Colon (tissue), 2 donors: ENCODE data around the gene USH1C.

Source experiments
- FAIRE-seq: peaks from 2 replicates; lab custom pipeline; 2012; peaks lifted over from hg19 to GRCh38; lab: Jason Lieb, UNC
- donor health status: control.
- donor health status: control.

USH1C gene

GRCh38 chr11:17504330-17505107 lies 39.7 kb downstream of the USH1C start:
- FAIRE-seq, result no peak

GRCh38 chr11:17502630-17503029 lies 41.6 kb downstream of the USH1C start:
- FAIRE-seq, result no peak

GRCh38 chr11:17500673-17501072 lies 43.5 kb downstream of the USH1C start:
- FAIRE-seq, result no peak

- FAIRE-seq, result no peak
Observed at GRCh38 chr11:17498475-17498874, 45.7 kb downstream of the USH1C start.

GRCh38 chr11:17498058-17498457 lies 46.2 kb downstream of the USH1C start:
- no peak for FAIRE-seq

GRCh38 chr11:17496406-17496805 lies 47.8 kb downstream of the USH1C start:
- no peak for FAIRE-seq

GRCh38 chr11:17494019-17494418 lies 50.2 kb downstream of the USH1C start:
- no peak for FAIRE-seq

GRCh38 chr11:17490938-17491337 lies 53.3 kb downstream of the USH1C start:
- FAIRE-seq, result no peak

GRCh38 chr11:17490232-17490631 lies 54.0 kb downstream of the USH1C start:
- FAIRE-seq, result no peak

GRCh38 chr11:17489751-17490150 lies 54.5 kb downstream of the USH1C start:
- FAIRE-seq, result no peak

GRCh38 chr11:17488563-17488962 lies 55.7 kb downstream of the USH1C start:
- no peak for FAIRE-seq

GRCh38 chr11:17486646-17487045 lies 57.6 kb downstream of the USH1C start:
- FAIRE-seq, result no peak

- no peak for FAIRE-seq
Observed at GRCh38 chr11:17483505-17483904, 60.7 kb downstream of the USH1C start.

GRCh38 chr11:17481905-17482304 lies 62.3 kb downstream of the USH1C start:
- no peak for FAIRE-seq

GRCh38 chr11:17479284-17480214 lies 64.7 kb downstream of the USH1C start:
- FAIRE-seq, result no peak

- FAIRE-seq, result no peak
Observed at GRCh38 chr11:17478070-17478469, 66.1 kb downstream of the USH1C start.

- no peak for FAIRE-seq
Observed at GRCh38 chr11:17477361-17477760, 66.9 kb downstream of the USH1C start.

- FAIRE-seq, result no peak
Observed at GRCh38 chr11:17477084-17477333, 67.2 kb downstream of the USH1C start.

- FAIRE-seq, result no peak
Observed at GRCh38 chr11:17476317-17477083, 67.7 kb downstream of the USH1C start, which contains the start of gene ABCC8. TSS of gene ABCC8 (minus strand) at chr11:17476845. CDS start at chr11:17476776, 69 bp downstream.

GRCh38 chr11:17475666-17476316 lies 68.4 kb downstream of the USH1C start:
- no peak for FAIRE-seq

- no peak for FAIRE-seq
Observed at GRCh38 chr11:17473071-17473744, 71.0 kb downstream of the USH1C start.

GRCh38 chr11:17472467-17472866 lies 71.7 kb downstream of the USH1C start:
- no peak for FAIRE-seq
